BE2C (cell line): ENCODE measurements around the gene PARD3B.

ENCODE experiments used
- DNase-seq: peaks from one replicate; pipeline ENCODE4 v3.0.0-alpha.2; 2020
- H3K27me3 ChIP-seq: fragments of 250-450 bp; sonication (Bioruptor Pico); 2 replicates; pipeline ENCODE4 v1.5.1; 2020; ENCODE audit warnings: mild to moderate bottlenecking
- H3K36me3 ChIP-seq: fragments of 250-450 bp; sonication (Bioruptor Pico); 2 replicates; pipeline ENCODE4 v1.5.1; 2020; ENCODE audit warnings: mild to moderate bottlenecking
- H3K4me1 ChIP-seq: fragments of 250-450 bp; sonication (Bioruptor Pico); 2 replicates; pipeline ENCODE4 v1.5.1; 2020
- H3K4me3 ChIP-seq: 2 replicates; pipeline ENCODE4 v1.5.1; 2011; ENCODE audit warnings: low read depth, low read length
- H3K9me3 ChIP-seq: fragments of 250-450 bp; sonication (Bioruptor Pico); 2 replicates; pipeline ENCODE4 v1.5.1; 2020
- TF ChIP-seq, protein P1 (sequence below): IDR thresholded peaks from 2 replicates; pipeline ENCODE4 v1.5.1; 2012; ENCODE audit warnings: mild to moderate bottlenecking, low read depth, low read length

Gene PARD3B

DNA sequence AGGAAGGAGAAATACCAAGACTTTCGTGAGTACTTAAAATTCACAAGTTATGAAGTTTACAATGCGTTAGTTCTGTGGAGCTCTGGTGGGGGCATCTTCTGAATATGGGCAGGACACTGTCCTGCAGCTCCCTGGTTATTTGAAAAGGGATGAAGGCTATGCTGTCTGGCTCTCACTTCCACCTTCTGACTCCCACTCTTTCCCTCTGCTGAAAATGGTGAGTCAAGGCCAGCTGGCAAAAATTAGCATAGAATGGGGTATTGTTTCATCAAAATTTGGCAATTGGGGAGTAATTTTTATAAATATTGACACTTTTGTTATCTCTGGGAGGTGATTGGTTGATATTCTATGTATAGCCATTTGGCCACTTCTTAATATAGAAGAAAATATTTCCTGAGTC lies 177.4 kb downstream of the PARD3B start:
- no peak for DNase-seq
- TF ChIP-seq, protein P1, sequence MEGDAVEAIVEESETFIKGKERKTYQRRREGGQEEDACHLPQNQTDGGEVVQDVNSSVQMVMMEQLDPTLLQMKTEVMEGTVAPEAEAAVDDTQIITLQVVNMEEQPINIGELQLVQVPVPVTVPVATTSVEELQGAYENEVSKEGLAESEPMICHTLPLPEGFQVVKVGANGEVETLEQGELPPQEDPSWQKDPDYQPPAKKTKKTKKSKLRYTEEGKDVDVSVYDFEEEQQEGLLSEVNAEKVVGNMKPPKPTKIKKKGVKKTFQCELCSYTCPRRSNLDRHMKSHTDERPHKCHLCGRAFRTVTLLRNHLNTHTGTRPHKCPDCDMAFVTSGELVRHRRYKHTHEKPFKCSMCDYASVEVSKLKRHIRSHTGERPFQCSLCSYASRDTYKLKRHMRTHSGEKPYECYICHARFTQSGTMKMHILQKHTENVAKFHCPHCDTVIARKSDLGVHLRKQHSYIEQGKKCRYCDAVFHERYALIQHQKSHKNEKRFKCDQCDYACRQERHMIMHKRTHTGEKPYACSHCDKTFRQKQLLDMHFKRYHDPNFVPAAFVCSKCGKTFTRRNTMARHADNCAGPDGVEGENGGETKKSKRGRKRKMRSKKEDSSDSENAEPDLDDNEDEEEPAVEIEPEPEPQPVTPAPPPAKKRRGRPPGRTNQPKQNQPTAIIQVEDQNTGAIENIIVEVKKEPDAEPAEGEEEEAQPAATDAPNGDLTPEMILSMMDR = no peak
- Histone ChIP-seq H3K9me3 (no peaks in the 10 kb centered on the region), H3K36me3 (no peaks in the 10 kb centered on the region), H3K27me3 (no peaks in the 10 kb centered on the region), H3K4me3 (no peak overlapping the region), H3K4me1 (no peaks in the 10 kb centered on the region)

DNA sequence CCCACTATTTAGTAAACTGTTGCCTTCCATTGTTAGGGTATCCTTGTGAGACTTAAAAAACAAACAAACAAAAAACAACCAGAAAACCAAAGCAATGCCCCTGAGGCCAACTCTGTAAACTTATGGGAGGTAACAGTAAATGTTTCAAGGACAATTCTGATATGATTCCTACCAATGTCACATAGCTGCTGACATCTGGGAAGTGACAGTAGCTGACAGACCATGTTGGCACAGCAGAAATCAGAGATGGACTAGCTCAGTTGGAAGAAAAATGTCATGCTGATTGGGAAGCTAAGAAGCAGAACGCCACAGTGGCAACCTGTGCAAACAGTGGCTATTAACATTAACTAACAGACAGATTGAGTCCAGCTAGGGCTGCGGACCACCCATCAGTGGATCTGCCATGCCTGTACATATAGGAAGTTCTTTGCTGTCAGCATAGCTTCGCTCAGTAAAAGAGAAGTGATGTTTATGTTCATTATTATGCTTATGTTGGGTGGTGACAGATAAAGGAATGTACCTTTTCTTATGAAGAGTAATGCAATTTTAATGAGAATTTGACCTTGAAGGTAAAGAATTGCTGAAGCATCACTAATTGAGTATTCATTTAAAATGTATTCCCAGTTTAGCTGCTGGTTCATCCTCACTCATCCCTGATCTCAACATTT lies 180.6 kb downstream of the PARD3B start:
- TF ChIP-seq, protein P1 = no peak
- H3K27me3 ChIP-seq = no peaks in the 10 kb centered on the region
- no peak overlapping the region for H3K4me3 ChIP-seq
- no peaks in the 10 kb centered on the region for H3K36me3 ChIP-seq
- H3K9me3 ChIP-seq = no peaks in the 10 kb centered on the region
- H3K4me1 ChIP-seq = no peaks in the 10 kb centered on the region; the same call in 1 of the 2 replicates
- DNase-seq = no peak

- no peaks in the 10 kb centered on the region for H3K36me3 ChIP-seq
- no peaks in the 10 kb centered on the region; the same call in 1 of the 2 replicates for H3K4me1 ChIP-seq
- H3K27me3 ChIP-seq = no peaks in the 10 kb centered on the region
- H3K4me3 ChIP-seq = no peak overlapping the region
- H3K9me3 ChIP-seq = no peaks in the 10 kb centered on the region
- no peak for DNase-seq
- TF ChIP-seq, protein P1 = no peak
These were observed 181.6 kb downstream of the PARD3B start for GRCh38 chr2:204726831-204727230.

GRCh38 chr2:204727368-204727767 lies 182.1 kb downstream of the PARD3B start:
- TF ChIP-seq, protein P1 = no peak
- H3K4me3 ChIP-seq = no peak overlapping the region
- no peaks in the 10 kb centered on the region; the same call in 1 of the 2 replicates for H3K4me1 ChIP-seq
- H3K27me3 ChIP-seq = no peaks in the 10 kb centered on the region
- H3K9me3 ChIP-seq = no peaks in the 10 kb centered on the region
- H3K36me3 ChIP-seq = no peaks in the 10 kb centered on the region
- DNase-seq = no peak

DNA sequence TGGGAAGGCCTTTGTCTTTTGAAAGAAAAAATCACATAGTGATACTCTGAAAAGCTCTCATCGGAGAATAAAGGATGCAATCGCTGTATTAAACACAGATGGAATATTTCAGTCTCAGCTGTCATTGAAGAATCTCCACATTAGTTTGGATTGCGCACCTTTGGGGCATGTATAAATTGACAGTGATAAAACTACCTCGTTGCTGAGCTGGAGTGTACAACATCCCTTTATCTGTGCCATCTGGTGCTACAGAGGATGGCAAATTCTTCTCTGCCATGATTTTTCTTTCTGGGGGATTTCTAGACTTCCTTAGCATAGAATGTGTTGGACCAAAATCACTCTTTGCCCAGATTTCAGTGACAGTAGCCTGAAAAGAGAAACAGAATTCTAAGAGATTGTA lies 185.3 kb downstream of the PARD3B start:
- Histone ChIP-seq H3K36me3 (no peaks in the 10 kb centered on the region), H3K9me3 (no peaks in the 10 kb centered on the region), H3K27me3 (no peaks in the 10 kb centered on the region), H3K4me1 (no peaks in the 10 kb centered on the region; the same call in 1 of the 2 replicates), H3K4me3 (no peak overlapping the region)
- no peak for DNase-seq
- TF ChIP-seq, protein P1 = no peak

DNA sequence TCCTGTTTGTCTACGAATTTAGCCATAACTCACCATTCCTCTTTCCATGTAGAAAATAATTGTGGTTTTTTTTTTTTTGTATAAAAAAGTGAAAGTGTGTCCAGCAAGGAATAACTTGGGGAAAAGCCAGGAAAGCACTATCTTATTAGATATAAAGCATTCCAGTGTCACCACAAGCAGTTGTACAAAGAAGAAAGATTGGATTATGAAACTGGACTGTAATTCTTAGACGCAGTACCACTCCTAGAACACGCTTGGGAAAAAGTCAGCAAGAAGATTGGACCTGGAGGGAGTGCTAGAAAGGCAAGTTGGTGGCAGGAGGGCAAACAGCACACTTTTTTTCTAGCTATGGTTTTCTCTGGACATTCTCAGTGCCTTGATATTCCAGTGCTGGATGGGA lies 186.7 kb downstream of the PARD3B start:
- Histone ChIP-seq H3K36me3 (no peaks in the 10 kb centered on the region), H3K27me3 (no peaks in the 10 kb centered on the region), H3K4me1 (no peaks in the 10 kb centered on the region; the same call in 1 of the 2 replicates), H3K9me3 (no peaks in the 10 kb centered on the region), H3K4me3 (no peak overlapping the region)
- TF ChIP-seq, protein P1 = no peak
- DNase-seq = no peak
